ENCODE measurements around the gene PFKFB4. TPM values are rescaled to one million over a fixed set of nuclear protein-coding genes. Genes with fewer than 3 reads are reported as not detected.

Gene PFKFB4
- total and polyA plus RNA-seq, 9 of the 15 experiments (the other 6 are each of a cell fraction or from before 2014, with no cell fraction given), result 0.92 to 56.3 (median 13.5) TPM

DNA sequence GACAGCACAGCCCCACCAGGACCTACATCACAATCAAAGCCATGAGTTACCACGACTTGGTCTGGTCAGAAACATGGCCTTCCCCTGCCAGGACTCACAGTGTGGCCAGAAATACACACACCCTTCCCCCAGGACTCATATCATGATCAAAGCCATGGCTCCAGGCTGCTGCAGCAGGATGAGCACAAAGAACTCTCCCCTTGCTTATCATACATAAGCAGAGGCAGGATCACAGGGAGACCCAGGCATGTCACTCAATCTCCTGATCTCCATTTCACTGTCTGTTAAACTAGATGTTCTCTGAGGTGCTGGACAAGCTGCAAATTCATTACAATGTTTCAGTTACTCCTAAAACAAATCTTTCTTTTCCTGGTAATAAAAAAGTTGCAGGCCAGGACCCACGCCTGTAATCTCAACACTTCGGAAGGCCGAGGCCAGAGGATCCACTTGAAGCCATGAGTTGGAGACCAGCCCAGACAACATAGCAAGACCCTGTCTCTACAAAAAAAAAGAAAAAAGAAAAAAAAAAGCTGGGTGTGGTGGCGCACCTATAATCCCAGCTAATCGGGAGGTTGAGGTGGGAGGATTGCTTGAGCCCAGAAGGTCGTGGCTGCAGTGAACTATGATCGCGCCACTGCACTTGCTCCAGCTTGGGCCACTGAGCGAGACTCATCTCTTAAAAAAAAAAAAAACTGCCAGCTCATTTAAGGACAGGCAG, 1.2 kb downstream of the PFKFB4 start (continued):
- TF ChIP-seq, protein P1, sequence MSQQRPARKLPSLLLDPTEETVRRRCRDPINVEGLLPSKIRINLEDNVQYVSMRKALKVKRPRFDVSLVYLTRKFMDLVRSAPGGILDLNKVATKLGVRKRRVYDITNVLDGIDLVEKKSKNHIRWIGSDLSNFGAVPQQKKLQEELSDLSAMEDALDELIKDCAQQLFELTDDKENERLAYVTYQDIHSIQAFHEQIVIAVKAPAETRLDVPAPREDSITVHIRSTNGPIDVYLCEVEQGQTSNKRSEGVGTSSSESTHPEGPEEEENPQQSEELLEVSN (IDR thresholded peaks at IDR 0.05; ENCODE audit: borderline replicate concordance in 1 of 2, extremely low read depth in 1 of 2, insufficient read depth in 1 of 2, insufficient read length in 1 of 2, low read depth in 1 of 2, low read length in 1 of 2, poor library complexity in 1 of 2, severe bottlenecking in 1 of 2), result no peak
- TF ChIP-seq SMARCE1 (IDR thresholded peaks at IDR 0.05) (peak; percentile 12; the same call in 1 of the 2 replicates), ZBTB8A (IDR thresholded peaks at IDR 0.05; ENCODE audit: partially characterized antibody) (no peak), ZNF668 (CRISPR knock-in tag; IDR thresholded peaks at IDR 0.05) (no peak), KAT8 (IDR thresholded peaks at IDR 0.05; ENCODE audit: low read depth) (no peak), TGIF2 (CRISPR knock-in tag; IDR thresholded peaks at IDR 0.05) (no peak), GABPB1 (CRISPR knock-in tag; IDR thresholded peaks at IDR 0.05) (no peak), HCFC1 (IDR thresholded peaks at IDR 0.05; ENCODE audit: low read depth, low read length) (no peak), KAT7 (CRISPR knock-in tag; IDR thresholded peaks at IDR 0.05; ENCODE audit: borderline replicate concordance) (no peak), MECOM (CRISPR knock-in tag; IDR thresholded peaks at IDR 0.05) (peak; percentile 87), RB1 (IDR thresholded peaks at IDR 0.05; ENCODE audit: low read depth) (0 out of 2 replicates have a peak, but pooled peaks have one; percentile 47), KLF1 (tag; IDR thresholded peaks at IDR 0.05) (no peak), PHB2 (IDR thresholded peaks at IDR 0.05; ENCODE audit: low read depth) (no peak), STAT5B (CRISPR knock-in tag; IDR thresholded peaks at IDR 0.05) (no peak), NFRKB (IDR thresholded peaks at IDR 0.05; ENCODE audit: low read depth) (no peak)
- TF ChIP-seq, protein P2, sequence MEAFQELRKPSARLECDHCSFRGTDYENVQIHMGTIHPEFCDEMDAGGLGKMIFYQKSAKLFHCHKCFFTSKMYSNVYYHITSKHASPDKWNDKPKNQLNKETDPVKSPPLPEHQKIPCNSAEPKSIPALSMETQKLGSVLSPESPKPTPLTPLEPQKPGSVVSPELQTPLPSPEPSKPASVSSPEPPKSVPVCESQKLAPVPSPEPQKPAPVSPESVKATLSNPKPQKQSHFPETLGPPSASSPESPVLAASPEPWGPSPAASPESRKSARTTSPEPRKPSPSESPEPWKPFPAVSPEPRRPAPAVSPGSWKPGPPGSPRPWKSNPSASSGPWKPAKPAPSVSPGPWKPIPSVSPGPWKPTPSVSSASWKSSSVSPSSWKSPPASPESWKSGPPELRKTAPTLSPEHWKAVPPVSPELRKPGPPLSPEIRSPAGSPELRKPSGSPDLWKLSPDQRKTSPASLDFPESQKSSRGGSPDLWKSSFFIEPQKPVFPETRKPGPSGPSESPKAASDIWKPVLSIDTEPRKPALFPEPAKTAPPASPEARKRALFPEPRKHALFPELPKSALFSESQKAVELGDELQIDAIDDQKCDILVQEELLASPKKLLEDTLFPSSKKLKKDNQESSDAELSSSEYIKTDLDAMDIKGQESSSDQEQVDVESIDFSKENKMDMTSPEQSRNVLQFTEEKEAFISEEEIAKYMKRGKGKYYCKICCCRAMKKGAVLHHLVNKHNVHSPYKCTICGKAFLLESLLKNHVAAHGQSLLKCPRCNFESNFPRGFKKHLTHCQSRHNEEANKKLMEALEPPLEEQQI (IDR thresholded peaks at IDR 0.05), result no peak
- TF ChIP-seq, protein P3, sequence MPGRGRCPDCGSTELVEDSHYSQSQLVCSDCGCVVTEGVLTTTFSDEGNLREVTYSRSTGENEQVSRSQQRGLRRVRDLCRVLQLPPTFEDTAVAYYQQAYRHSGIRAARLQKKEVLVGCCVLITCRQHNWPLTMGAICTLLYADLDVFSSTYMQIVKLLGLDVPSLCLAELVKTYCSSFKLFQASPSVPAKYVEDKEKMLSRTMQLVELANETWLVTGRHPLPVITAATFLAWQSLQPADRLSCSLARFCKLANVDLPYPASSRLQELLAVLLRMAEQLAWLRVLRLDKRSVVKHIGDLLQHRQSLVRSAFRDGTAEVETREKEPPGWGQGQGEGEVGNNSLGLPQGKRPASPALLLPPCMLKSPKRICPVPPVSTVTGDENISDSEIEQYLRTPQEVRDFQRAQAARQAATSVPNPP (IDR thresholded peaks at IDR 0.05; ENCODE audit: borderline replicate concordance, insufficient read depth, insufficient read length), result no peak
- TF ChIP-seq, protein P4, sequence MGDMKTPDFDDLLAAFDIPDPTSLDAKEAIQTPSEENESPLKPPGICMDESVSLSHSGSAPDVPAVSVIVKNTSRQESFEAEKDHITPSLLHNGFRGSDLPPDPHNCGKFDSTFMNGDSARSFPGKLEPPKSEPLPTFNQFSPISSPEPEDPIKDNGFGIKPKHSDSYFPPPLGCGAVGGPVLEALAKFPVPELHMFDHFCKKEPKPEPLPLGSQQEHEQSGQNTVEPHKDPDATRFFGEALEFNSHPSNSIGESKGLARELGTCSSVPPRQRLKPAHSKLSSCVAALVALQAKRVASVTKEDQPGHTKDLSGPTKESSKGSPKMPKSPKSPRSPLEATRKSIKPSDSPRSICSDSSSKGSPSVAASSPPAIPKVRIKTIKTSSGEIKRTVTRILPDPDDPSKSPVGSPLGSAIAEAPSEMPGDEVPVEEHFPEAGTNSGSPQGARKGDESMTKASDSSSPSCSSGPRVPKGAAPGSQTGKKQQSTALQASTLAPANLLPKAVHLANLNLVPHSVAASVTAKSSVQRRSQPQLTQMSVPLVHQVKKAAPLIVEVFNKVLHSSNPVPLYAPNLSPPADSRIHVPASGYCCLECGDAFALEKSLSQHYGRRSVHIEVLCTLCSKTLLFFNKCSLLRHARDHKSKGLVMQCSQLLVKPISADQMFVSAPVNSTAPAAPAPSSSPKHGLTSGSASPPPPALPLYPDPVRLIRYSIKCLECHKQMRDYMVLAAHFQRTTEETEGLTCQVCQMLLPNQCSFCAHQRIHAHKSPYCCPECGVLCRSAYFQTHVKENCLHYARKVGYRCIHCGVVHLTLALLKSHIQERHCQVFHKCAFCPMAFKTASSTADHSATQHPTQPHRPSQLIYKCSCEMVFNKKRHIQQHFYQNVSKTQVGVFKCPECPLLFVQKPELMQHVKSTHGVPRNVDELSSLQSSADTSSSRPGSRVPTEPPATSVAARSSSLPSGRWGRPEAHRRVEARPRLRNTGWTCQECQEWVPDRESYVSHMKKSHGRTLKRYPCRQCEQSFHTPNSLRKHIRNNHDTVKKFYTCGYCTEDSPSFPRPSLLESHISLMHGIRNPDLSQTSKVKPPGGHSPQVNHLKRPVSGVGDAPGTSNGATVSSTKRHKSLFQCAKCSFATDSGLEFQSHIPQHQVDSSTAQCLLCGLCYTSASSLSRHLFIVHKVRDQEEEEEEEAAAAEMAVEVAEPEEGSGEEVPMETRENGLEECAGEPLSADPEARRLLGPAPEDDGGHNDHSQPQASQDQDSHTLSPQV (IDR thresholded peaks at IDR 0.05), result peak; percentile 47; the same call in 1 of the 2 replicates
- TF ChIP-seq, protein P5, sequence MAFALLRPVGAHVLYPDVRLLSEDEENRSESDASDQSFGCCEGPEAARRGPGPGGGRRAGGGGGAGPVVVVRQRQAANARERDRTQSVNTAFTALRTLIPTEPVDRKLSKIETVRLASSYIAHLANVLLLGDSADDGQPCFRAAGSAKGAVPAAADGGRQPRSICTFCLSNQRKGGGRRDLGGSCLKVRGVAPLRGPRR (CRISPR knock-in tag; IDR thresholded peaks at IDR 0.05), result no peak

Data from K562 (cell line).